Esophagus muscularis mucosa (tissue), 3 donors: ENCODE data around the gene NEMF.

ENCODE experiments used
- POLR2A ChIP-seq: fragments of 450-650 bp; IDR thresholded peaks from one replicate; pipeline ENCODE4 v1.6.1; 2017; ENCODE audit warnings: antibody characterized with exemption, moderate library complexity, mild to moderate bottlenecking, low read depth
- POLR2AphosphoS5 ChIP-seq, 2 donors: sonication (generic); formaldehyde crosslinking; IDR thresholded peaks; one replicate each; pipeline ENCODE4 v1.6.1; 2017; ENCODE audit warnings: antibody characterized with exemption in 2 of 2
- TF ChIP-seq, protein P1 (sequence below), 3 experiments: fragments of 200-600 bp in 2 of 3; fragments of 450-650 bp in 1 of 3; sonication (generic) in 2 of 3; IDR thresholded peaks; one replicate each; pipeline ENCODE4 v1.5.1; 2017 to 2019; ENCODE audit warnings: antibody characterized with exemption in 3 of 3, mild to moderate bottlenecking in 2 of 3, moderate library complexity in 1 of 3

DNA sequence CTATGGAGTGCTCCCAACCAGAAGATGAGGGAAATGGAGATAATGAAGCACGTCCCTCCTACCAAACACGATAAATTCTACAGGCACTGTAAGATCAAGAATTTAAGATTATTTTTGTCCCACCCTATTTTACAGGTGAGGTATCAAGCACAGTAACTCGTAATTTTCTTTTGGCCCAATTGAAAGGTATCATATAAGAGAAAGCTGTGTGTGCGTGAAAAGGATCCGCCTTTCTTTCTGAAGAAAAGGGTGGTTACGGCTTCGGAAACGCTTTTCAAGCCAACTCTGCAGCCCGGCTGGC, 85.4 kb downstream of the NEMF start:
- TF ChIP-seq, protein P1, sequence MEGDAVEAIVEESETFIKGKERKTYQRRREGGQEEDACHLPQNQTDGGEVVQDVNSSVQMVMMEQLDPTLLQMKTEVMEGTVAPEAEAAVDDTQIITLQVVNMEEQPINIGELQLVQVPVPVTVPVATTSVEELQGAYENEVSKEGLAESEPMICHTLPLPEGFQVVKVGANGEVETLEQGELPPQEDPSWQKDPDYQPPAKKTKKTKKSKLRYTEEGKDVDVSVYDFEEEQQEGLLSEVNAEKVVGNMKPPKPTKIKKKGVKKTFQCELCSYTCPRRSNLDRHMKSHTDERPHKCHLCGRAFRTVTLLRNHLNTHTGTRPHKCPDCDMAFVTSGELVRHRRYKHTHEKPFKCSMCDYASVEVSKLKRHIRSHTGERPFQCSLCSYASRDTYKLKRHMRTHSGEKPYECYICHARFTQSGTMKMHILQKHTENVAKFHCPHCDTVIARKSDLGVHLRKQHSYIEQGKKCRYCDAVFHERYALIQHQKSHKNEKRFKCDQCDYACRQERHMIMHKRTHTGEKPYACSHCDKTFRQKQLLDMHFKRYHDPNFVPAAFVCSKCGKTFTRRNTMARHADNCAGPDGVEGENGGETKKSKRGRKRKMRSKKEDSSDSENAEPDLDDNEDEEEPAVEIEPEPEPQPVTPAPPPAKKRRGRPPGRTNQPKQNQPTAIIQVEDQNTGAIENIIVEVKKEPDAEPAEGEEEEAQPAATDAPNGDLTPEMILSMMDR (IDR thresholded peaks at IDR 0.05) = no peak
- no peak for TF ChIP-seq POLR2AphosphoS5 (IDR thresholded peaks at IDR 0.05)
- TF ChIP-seq POLR2A = no peak
